ENCODE data around the gene GNA12. TPM values are rescaled to one million over a fixed set of nuclear protein-coding genes. Genes with fewer than 3 reads are reported as not detected.

GNA12 gene
- total and polyA plus RNA-seq, 4 donors = 21.4 to 56.6 (median 42.3) TPM

DNA sequence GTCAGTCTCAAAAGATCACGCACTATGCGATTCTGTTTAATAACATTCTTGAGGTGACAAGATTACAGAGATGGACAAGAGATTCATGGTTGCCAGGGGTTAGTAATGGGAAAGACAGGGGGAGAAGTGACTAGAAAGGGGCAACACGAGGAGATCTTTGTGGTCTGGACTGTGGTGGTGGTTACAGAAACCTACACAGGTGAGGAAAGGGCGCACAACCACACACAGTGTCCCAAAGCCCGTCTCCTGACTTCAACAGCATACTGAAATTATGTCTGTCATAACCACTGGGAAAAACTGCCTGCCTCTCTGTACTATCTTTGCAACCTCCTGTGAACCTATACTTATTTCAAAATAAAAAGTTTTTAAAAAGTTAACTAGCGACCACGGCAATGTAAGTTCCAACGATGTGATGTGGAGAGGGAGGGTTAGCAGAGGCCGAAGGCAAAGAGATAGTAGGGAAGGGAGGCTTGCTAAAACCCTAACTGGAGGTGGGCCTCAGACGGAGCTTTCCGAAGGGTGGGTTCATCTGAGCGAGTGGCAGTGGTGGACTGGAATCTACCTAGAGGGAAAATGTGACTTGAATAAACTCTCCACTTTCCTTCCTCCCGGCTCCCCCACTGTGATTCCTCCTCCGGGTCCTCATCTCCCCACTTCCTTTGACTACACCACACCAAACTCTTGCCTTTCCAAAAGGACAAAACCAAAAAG is 43.7 kb downstream of the GNA12 start:
- Histone ChIP-seq H3K9me3 (ENCODE audit: control insufficient read depth, low read length) (no peaks in the 10 kb centered on the region), H3K36me3 (ENCODE audit: control insufficient read depth in 1 of 2, insufficient read depth in 2 of 2, low read length in 1 of 2) (no peaks in the 10 kb centered on the region), H3K27ac (ENCODE audit: low read depth in 1 of 2, low read length in 2 of 2) (no peak overlapping the region), H3K4me1 (ENCODE audit: control insufficient read depth in 1 of 2, insufficient read depth in 2 of 2, low read length in 2 of 2) (peaks cover 0 to 3% of the 10 kb centered on the region in 2 donors), H3K4me3 (ENCODE audit: low read length in 2 of 2) (no peak overlapping the region), H3K27me3 (ENCODE audit: control insufficient read depth in 1 of 2, insufficient read depth in 2 of 2, low read length in 1 of 2) (no peaks in the 10 kb centered on the region)
- WGBS, 2 donors = 96 to 97% methylated on average over 14 of the region's 14 CpGs
- ATAC-seq (ENCODE audit: low FRiP score) (no peak), DNase-seq (no peak)
- intact Hi-C loops (cut with DNase I) = no loop called here

GRCh38 chr7:2799253-2799652 is 44.9 kb downstream of the GNA12 start:
- DNase-seq = no peak
- H3K4me1 ChIP-seq (ENCODE audit: control insufficient read depth in 1 of 2, insufficient read depth in 2 of 2, low read length in 2 of 2) = peaks cover 0 to 3% of the 10 kb centered on the region in 2 donors
- H3K27me3 ChIP-seq (ENCODE audit: control insufficient read depth in 1 of 2, insufficient read depth in 2 of 2, low read length in 1 of 2) = no peaks in the 10 kb centered on the region
- H3K36me3 ChIP-seq (ENCODE audit: control insufficient read depth in 1 of 2, insufficient read depth in 2 of 2, low read length in 1 of 2) = no peaks in the 10 kb centered on the region
- ATAC-seq (ENCODE audit: low FRiP score) = no peak
- WGBS, 2 donors = 95 to 96% methylated on average over 4 of the region's 4 CpGs
- intact Hi-C loops (cut with DNase I) = loop anchor here in 1 of 2 donors (5.0 kb wide), 1 partner anchor 37 kb away; no protein-coding TSS in a partner anchor
- no peak overlapping the region for H3K4me3 ChIP-seq (ENCODE audit: low read length in 2 of 2)
- no peaks in the 10 kb centered on the region for H3K9me3 ChIP-seq (ENCODE audit: control insufficient read depth, low read length)
- no peak overlapping the region for H3K27ac ChIP-seq (ENCODE audit: low read depth in 1 of 2, low read length in 2 of 2)

DNA sequence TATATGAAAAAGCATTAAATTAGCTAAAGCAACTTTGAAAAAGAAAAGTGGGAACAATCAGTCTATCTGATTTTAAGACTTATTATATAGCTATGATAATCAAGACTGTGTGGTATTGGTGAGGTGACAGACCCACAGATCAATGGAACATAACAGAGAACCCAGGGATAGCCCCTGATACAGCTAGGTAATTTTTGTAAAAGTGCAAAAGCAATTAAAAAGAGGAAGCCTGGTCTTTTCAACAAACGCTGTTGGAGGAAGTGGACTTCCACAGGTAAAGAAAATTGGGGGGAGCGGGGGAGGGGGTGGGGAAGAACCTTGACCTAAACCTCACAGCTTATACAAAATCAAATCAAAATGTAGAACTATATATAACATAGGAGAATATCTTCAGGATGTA is 45.4 kb downstream of the GNA12 start:
- 96 to 97% methylated on average over 2 of the region's 2 CpGs for WGBS, 2 donors
- Histone ChIP-seq H3K27ac (ENCODE audit: low read depth in 1 of 2, low read length in 2 of 2) (no peak overlapping the region), H3K9me3 (ENCODE audit: control insufficient read depth, low read length) (no peaks in the 10 kb centered on the region), H3K36me3 (ENCODE audit: control insufficient read depth in 1 of 2, insufficient read depth in 2 of 2, low read length in 1 of 2) (no peaks in the 10 kb centered on the region), H3K27me3 (ENCODE audit: control insufficient read depth in 1 of 2, insufficient read depth in 2 of 2, low read length in 1 of 2) (no peaks in the 10 kb centered on the region), H3K4me1 (ENCODE audit: control insufficient read depth in 1 of 2, insufficient read depth in 2 of 2, low read length in 2 of 2) (peaks cover 0 to 3% of the 10 kb centered on the region in 2 donors), H3K4me3 (ENCODE audit: low read length in 2 of 2) (no peak overlapping the region)
- intact Hi-C loops (cut with DNase I) = loop anchor here in 1 of 2 donors (5.0 kb wide), 1 partner anchor 36 kb away; no protein-coding TSS in a partner anchor
- DNase-seq (no peak), ATAC-seq (ENCODE audit: low FRiP score) (no peak)

DNA sequence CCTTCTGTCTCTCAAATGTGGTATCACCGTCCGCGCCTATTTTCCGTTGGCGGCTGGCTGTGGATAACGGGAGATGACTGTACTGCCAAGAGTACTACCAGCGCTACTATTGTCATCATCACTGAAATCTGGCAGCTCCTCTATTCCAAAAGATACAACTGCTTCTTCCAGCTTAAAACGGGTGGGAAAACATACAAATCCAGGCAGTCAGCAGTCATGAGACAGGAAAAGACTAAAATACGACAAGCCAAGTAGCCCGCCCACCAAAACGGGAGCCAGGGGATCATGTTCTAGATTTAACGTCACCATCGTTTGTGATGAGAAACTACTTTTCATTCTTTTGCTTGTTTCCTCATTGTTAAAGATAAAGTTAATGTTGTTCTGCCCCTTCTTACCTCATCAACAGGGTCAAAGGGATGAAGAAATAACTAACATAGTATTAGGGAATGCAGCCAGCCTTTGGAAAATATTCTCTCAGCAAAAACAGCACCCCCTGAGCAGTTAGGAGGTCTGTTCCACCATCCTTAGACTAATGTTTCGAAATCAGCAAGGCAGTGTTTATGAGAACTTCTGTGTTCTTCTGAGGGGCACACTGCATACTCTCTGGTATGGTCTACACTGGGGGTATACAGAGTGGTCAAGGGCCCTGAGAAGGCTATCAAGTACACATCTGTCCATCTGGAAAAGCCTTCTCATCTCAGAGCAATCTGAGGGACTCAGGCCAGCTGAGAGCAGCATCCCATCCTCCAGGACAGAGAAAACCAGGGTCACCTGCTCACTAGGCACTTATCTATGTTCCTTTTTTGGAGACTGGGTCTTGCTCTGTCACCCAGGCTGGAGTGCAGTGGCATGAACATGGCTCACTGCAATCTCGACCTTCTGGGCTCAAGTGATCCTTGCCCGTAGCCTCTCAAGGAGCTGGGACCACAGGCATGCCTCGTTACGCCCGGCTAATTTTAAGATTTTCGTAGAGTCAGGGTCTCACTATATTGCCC is 47.5 kb downstream of the GNA12 start:
- 32 to 38% methylated on average over 20 of the region's 20 CpGs for WGBS, 2 donors
- intact Hi-C loops (cut with DNase I) = loop anchor here in 1 of 2 donors (5.0 kb wide), 1 partner anchor 34 kb away; no protein-coding TSS in a partner anchor

DNA sequence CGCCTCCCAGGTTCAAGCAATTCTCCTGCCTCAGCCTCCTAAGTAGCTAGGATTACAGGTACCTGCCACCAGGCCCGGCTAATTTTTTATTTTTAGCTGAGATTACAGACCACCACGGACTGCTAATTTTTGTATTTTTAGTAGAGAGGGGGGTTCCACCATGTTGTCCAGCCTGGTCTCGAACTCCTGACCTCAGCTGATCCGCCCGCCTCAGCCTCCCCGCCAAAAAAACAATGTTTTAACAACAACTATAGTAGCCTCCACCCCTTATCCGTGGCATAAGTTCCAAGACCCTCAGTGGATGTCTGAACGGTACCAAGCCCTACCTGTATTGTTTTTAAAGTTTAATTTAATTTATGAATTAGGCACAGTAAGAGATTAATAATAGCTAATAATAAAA is 48.2 kb downstream of the GNA12 start:
- peaks cover 0 to 5% of the 10 kb centered on the region in 2 donors for H3K36me3 ChIP-seq (ENCODE audit: control insufficient read depth in 1 of 2, insufficient read depth in 2 of 2, low read length in 1 of 2)
- WGBS, 2 donors = 72 to 78% methylated on average over 9 of the region's 9 CpGs
- DNase-seq = no peak
- H3K4me1 ChIP-seq (ENCODE audit: control insufficient read depth in 1 of 2, insufficient read depth in 2 of 2, low read length in 2 of 2) = no peaks in the 10 kb centered on the region
- H3K27ac ChIP-seq (ENCODE audit: low read depth in 1 of 2, low read length in 2 of 2) = no peak overlapping the region
- H3K4me3 ChIP-seq (ENCODE audit: low read length in 2 of 2) = no peak overlapping the region
- H3K27me3 ChIP-seq (ENCODE audit: control insufficient read depth in 1 of 2, insufficient read depth in 2 of 2, low read length in 1 of 2) = no peaks in the 10 kb centered on the region
- no peaks in the 10 kb centered on the region for H3K9me3 ChIP-seq (ENCODE audit: control insufficient read depth, low read length)
- ATAC-seq (ENCODE audit: low FRiP score) = peak; percentile 4
- intact Hi-C loops (cut with DNase I) = loop anchor here in 1 of 2 donors (5.0 kb wide), 1 partner anchor 34 kb away; no protein-coding TSS in a partner anchor

More for the DNA sequence above, 47.5 kb downstream of the GNA12 start:
- Histone ChIP-seq H3K27me3 (ENCODE audit: control insufficient read depth in 1 of 2, insufficient read depth in 2 of 2, low read length in 1 of 2) (no peaks in the 10 kb centered on the region), H3K9me3 (ENCODE audit: control insufficient read depth, low read length) (no peaks in the 10 kb centered on the region), H3K4me3 (ENCODE audit: low read length in 2 of 2) (peak overlapping the region in 1 of 2 donors; percentile 6), H3K36me3 (ENCODE audit: control insufficient read depth in 1 of 2, insufficient read depth in 2 of 2, low read length in 1 of 2) (peaks cover 0 to 5% of the 10 kb centered on the region in 2 donors), H3K4me1 (ENCODE audit: control insufficient read depth in 1 of 2, insufficient read depth in 2 of 2, low read length in 2 of 2) (no peaks in the 10 kb centered on the region), H3K27ac (ENCODE audit: low read depth in 1 of 2, low read length in 2 of 2) (peak overlapping the region in 1 of 2 donors; percentile 16)
- peak; percentile 80 to 90 for DNase-seq
- peak; percentile 84 for ATAC-seq (ENCODE audit: low FRiP score)

DNA sequence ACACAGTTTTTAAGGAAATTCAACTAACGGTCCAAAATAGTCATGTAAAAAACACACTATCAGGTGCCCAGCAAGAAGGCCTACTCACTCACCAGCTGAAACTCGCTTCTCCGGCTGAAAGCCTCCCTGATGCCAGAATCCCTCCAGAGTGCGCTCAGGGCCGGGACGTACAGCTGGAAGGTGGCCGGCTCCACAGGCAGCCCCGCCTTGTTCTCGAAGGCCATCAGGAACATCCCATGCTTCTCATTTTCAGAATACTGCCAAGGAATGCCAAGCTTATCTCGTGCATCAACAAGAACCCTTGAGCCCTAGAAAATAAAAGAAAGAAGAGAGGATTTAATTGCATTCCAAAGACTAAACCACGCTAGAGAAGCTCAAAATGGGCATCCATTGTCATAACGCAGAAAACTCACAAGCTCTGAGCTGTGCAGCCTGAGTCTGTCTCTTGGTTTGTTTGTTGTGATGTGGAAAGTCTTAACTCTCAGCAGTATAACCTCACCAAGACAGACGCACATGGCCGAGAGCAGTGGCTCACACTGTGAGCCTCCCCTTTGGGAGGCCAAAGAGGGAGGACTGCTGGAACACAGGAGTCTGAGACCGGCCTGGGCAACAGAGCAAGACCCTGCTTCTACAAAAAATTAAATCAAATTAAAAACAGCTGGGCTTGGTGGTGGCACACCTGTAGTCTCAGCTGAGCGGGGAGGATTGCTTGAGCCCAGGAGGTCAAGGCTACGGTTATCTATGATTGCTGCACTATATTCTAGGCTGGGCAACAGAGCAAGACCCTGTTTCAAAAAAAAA is 49.1 kb downstream of the GNA12 start:
- intact Hi-C loops (cut with DNase I) = loop anchor here in 1 of 2 donors (5.0 kb wide), 1 partner anchor 33 kb away; no protein-coding TSS in a partner anchor
- 89 to 94% methylated on average over 17 of the region's 17 CpGs for WGBS, 2 donors

GRCh38 chr7:2792856-2793487 is 51.1 kb downstream of the GNA12 start:
- ATAC-seq (ENCODE audit: low FRiP score) = no peak
- intact Hi-C loops (cut with DNase I) = no loop called here
- peaks cover 0 to 5% of the 10 kb centered on the region in 2 donors for H3K36me3 ChIP-seq (ENCODE audit: control insufficient read depth in 1 of 2, insufficient read depth in 2 of 2, low read length in 1 of 2)
- no peaks in the 10 kb centered on the region for H3K27me3 ChIP-seq (ENCODE audit: control insufficient read depth in 1 of 2, insufficient read depth in 2 of 2, low read length in 1 of 2)
- 96% methylated on average over 16 of the region's 16 CpGs for WGBS, 2 donors
- no peaks in the 10 kb centered on the region for H3K9me3 ChIP-seq (ENCODE audit: control insufficient read depth, low read length)
- H3K27ac ChIP-seq (ENCODE audit: low read depth in 1 of 2, low read length in 2 of 2) = no peak overlapping the region
- H3K4me1 ChIP-seq (ENCODE audit: control insufficient read depth in 1 of 2, insufficient read depth in 2 of 2, low read length in 2 of 2) = no peaks in the 10 kb centered on the region
- DNase-seq = peak; percentile 61 to 69
- H3K4me3 ChIP-seq (ENCODE audit: low read length in 2 of 2) = no peak overlapping the region

More for the DNA sequence above, 49.1 kb downstream of the GNA12 start:
- H3K9me3 ChIP-seq (ENCODE audit: control insufficient read depth, low read length) = no peaks in the 10 kb centered on the region
- H3K27ac ChIP-seq (ENCODE audit: low read depth in 1 of 2, low read length in 2 of 2) = no peak overlapping the region
- peaks cover 0 to 5% of the 10 kb centered on the region in 2 donors for H3K36me3 ChIP-seq (ENCODE audit: control insufficient read depth in 1 of 2, insufficient read depth in 2 of 2, low read length in 1 of 2)
- ATAC-seq (ENCODE audit: low FRiP score) = no peak
- no peaks in the 10 kb centered on the region for H3K4me1 ChIP-seq (ENCODE audit: control insufficient read depth in 1 of 2, insufficient read depth in 2 of 2, low read length in 2 of 2)
- no peaks in the 10 kb centered on the region for H3K27me3 ChIP-seq (ENCODE audit: control insufficient read depth in 1 of 2, insufficient read depth in 2 of 2, low read length in 1 of 2)
- H3K4me3 ChIP-seq (ENCODE audit: low read length in 2 of 2) = no peak overlapping the region
- DNase-seq = no peak
